A673 (cell line): ENCODE measurements around the gene PFN3.

Experiments used
- EZH2 ChIP-seq: fragments of 200-600 bp; sonication (generic); IDR thresholded peaks from 2 replicates; pipeline ENCODE4 v1.6.1; 2017; ENCODE audit warnings: borderline replicate concordance, low read depth, mild to moderate bottlenecking, mixed read lengths, antibody characterized with exemption, low read length; ENCODE audit not compliant: poor library complexity, severe bottlenecking
- TF ChIP-seq, protein P1 (sequence below): fragments of 300-800, 200-600 bp; sonication (generic); conservative IDR thresholded peaks from 2 replicates; pipeline ENCODE4 v1.5.1; 2017; ENCODE audit warnings: low read depth, mild to moderate bottlenecking, antibody characterized with exemption, low read length, moderate library complexity, mixed read lengths

DNA sequence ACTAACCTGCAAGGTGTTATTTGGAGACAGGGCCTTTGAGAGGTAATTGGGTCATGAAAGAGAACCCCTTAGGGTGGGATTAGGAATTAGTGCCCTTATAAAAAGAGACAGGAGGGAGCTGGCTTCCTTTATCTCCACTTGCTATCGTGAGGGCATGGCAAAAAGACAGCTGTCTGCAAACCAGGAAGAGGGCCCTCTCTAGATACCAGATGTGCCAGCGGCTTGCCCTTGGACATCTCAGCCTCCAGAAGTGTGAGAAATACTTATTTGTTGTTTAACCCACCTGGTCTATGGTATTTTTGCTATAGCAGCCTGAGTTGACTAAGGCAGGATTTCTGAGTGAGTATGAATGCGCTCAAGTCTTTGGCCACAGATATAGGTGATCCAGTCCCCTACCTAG lies 43.7 kb downstream of the PFN3 start:
- TF ChIP-seq, protein P1, sequence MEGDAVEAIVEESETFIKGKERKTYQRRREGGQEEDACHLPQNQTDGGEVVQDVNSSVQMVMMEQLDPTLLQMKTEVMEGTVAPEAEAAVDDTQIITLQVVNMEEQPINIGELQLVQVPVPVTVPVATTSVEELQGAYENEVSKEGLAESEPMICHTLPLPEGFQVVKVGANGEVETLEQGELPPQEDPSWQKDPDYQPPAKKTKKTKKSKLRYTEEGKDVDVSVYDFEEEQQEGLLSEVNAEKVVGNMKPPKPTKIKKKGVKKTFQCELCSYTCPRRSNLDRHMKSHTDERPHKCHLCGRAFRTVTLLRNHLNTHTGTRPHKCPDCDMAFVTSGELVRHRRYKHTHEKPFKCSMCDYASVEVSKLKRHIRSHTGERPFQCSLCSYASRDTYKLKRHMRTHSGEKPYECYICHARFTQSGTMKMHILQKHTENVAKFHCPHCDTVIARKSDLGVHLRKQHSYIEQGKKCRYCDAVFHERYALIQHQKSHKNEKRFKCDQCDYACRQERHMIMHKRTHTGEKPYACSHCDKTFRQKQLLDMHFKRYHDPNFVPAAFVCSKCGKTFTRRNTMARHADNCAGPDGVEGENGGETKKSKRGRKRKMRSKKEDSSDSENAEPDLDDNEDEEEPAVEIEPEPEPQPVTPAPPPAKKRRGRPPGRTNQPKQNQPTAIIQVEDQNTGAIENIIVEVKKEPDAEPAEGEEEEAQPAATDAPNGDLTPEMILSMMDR = no peak
- TF ChIP-seq EZH2 = no peak
